Left forelimb (tissue), 1 donor: ENCODE data around the gene PABPN1.
A peak's percentile ranks its signal among the peaks of the same experiment; 100 is the strongest.
"Not testable (repeated sequence)": the region's sequence is repeated elsewhere in the genome, so short reads cannot be mapped to it uniquely, and the experiment has no call there.

ENCODE experiments used
- DNase-seq: peaks from one replicate; pipeline ENCODE4 v3.0.0-alpha.2; 2018; ENCODE audit warnings: low spot score

The PABPN1 gene

DNA sequence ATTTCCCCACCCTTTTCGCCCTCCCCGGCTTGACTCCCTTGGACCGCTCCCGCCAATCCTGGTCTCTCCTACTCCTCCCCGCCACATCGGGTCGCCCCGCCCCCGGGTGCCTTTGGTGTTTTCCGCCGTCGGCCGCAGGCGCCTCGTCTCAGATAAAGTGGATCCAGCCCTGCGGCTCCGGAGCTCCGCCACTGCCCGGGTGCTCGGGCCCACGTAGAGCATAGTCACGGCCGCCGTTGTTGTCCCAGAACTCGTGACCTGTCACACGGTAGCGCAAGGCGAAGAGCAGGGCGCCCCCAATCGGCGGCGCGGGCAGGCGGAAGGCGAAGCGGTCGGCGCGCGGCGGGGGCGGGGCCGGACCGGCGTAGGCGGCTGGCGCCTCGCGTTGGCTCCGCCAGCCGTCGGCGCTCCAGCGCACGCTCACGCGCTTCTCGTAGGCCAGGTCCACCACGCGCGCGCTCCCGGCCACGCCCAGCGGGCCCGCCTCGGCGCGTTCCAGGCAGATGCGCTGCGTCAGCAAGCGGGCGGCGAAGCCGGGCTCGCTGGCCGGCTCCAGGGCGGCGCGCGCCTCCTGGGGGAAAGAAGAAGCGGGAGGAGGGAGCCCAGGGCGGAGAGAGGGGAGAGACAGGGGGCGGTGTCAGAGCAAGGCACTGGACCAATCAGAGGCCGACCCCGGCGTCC is 19.8 kb upstream of the PABPN1 start:
- DNase-seq = peak; percentile 99

DNA sequence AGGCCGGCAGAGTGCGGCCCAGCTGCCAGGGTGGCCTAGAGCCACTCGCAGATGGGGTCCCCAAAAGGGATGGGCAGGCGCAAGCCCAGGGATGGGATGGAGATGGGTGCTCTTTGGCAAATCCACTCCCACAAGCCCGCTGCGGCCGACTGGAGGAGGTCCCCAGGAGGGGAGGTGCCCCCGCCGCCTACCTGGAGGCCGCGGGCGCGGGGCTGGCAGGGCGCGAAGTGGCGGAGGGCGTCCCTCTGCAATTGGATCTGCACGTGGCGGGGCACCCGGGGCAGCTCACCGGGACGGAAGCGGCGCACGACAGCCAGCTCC is 19.3 kb upstream of the PABPN1 start:
- DNase-seq = no peak

GRCh38 chr14:23302290-23303225 is 18.7 kb upstream of the PABPN1 start, which contains the start of gene PPP1R3E:
Gene PPP1R3E, minus strand, starts transcription at chr14:23302859. Its CDS starts 283 bp downstream, at chr14:23302576.
- peak; percentile 83 for DNase-seq

GRCh38 chr14:23306412-23307145 is 14.7 kb upstream of the PABPN1 start, which contains the start of gene BCL2L2:
Gene BCL2L2, plus strand, starts transcription at chr14:23306833. Its CDS starts 935 bp downstream, at chr14:23307768.
- DNase-seq = peak; percentile 96

GRCh38 chr14:23307146-23307530 is 14.1 kb upstream of the PABPN1 start:
- DNase-seq = no peak

DNA sequence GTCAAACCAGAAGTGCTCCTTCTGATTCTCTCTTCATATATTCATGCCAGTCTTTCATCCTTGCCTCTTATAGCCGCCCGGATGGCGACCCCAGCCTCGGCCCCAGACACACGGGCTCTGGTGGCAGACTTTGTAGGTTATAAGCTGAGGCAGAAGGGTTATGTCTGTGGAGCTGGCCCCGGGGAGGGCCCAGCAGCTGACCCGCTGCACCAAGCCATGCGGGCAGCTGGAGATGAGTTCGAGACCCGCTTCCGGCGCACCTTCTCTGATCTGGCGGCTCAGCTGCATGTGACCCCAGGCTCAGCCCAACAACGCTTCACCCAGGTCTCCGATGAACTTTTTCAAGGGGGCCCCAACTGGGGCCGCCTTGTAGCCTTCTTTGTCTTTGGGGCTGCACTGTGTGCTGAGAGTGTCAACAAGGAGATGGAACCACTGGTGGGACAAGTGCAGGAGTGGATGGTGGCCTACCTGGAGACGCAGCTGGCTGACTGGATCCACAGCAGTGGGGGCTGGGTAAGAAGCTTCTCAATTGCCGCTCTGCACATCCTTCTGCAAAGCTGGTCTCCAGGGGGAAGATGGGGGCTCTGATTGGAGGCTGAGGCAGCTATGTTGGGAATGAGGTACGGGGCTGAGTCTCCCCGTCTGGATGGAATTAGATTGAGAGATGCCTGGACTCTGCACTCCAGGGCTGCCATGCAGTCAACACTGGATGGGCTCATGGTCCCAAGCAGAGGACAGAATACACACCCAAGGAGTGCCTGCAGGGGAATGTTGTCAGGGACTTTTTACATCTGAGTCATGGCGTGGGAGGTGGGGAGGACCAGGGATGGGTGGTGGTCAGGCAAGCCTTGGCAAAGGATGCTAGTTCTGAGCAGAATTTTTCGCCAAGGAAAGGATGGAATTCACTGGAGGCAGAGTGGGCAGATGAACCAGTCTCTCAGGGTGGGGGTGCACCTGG is 13.3 kb upstream of the PABPN1 start:
- no peak for DNase-seq

DNA sequence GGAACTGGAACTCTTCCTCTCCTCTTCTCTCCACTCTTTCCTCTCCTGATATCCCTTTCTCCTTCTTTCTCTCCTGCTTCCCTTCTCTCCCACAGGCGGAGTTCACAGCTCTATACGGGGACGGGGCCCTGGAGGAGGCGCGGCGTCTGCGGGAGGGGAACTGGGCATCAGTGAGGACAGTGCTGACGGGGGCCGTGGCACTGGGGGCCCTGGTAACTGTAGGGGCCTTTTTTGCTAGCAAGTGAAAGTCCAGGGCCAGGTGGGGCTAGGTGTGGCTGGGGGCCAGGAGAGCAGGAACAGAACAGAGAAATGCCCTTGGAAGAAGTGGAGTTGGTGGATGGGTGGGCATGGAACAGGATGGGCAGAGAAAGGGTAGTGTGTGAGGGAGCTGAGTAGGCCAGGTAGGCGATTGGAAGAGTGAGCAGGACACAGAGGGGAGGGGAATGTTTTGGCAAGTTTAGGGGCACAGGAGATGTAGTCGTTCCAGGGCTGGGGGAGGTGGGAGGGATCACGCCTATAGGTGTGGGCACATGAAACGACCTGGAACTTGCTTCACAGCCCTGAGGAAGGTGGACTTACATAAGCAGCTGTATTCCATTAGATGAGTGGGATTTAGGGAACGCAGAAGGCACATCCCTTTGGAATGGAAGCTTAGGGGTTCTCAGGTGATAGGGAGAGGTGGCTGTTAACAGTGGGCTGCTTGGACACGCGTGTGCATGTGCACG is 12.4 kb upstream of the PABPN1 start:
- DNase-seq = peak; percentile 49

- peak; percentile 44 for DNase-seq
Measured at GRCh38 chr14:23310546-23310945, 10.7 kb upstream of the PABPN1 start.

GRCh38 chr14:23316300-23316699 is 5.0 kb upstream of the PABPN1 start:
- DNase-seq = no peak

DNA sequence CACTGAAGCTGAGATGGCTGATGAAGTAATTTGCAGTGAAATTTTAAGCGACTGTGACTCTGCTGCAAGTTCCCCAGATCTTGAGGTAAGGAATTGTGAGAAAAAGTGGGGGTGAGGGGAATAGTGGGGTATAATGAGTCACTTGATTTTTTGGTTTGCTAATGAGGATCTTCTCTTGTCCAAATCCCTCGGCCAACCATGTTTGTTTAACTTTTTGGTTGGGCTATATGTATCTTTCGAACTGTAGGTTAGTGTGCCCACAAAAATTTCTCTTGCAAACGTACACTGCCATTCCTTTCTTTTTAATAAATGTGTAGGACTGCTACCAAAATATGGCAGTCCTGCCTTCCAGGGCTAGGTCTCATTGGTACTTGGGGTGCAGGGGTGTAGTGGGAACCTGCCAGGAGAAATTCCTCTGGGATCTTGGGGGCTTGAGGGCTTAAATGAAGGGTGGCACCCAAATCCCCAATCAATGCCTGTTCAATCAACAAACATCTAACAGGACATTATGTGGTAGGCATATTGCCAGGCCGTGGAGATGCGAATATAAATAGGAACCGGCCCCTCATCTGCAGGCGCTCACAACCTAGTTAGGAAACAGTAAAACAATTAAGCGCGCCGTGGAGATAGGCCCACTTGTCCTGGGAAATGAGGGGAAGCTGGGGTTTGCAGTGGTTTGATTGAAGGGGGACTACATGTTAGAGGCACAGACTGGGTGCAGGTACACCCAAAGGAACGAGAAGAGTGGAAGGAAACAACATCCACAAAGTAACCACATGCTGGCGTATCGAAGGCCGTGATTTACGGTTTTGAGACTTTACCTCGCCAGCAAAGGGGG is 1.3 kb upstream of the PABPN1 start:
- no peak for DNase-seq

DNA sequence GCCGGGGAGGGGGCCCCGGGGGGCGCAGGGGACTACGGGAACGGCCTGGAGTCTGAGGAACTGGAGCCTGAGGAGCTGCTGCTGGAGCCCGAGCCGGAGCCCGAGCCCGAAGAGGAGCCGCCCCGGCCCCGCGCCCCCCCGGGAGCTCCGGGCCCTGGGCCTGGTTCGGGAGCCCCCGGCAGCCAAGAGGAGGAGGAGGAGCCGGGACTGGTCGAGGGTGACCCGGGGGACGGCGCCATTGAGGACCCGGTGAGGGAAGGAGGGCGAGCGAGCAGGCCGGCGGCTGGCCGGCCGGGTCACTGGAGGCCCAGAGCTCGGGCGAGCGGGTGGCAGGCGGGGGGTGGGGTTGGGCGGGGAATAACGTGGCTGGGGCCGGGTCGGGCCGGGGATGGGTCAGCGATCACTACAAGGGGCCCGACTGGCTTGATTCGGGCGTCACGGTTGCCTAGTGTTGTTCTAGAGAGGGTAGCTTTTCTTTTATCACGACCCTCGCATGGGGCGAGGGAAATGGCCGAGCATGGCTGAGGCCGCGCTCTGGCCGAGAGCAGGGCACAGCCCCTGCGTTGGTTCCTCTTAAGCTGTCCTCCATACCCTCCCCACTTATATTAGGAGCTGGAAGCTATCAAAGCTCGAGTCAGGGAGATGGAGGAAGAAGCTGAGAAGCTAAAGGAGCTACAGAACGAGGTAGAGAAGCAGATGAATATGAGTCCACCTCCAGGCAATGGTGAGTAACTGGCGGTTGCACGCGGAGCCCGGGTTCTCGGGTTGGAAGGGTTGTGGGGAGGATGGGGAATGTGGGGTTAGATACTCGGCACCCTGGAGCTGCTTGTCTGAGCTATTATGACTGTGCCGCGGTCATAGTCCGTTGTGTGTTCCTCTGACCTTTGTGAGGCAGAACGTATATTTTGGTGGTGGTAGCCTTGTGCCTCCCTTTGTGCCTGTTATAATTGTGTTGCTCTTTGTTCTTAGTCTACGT is 603 bp downstream of the PABPN1 start:
- peak; percentile 80 for DNase-seq

- no peak for DNase-seq
Measured at GRCh38 chr14:23322568-23323517, 1.6 kb downstream of the PABPN1 start.

- DNase-seq = no peak
Measured at GRCh38 chr14:23323838-23324454, 2.7 kb downstream of the PABPN1 start.

DNA sequence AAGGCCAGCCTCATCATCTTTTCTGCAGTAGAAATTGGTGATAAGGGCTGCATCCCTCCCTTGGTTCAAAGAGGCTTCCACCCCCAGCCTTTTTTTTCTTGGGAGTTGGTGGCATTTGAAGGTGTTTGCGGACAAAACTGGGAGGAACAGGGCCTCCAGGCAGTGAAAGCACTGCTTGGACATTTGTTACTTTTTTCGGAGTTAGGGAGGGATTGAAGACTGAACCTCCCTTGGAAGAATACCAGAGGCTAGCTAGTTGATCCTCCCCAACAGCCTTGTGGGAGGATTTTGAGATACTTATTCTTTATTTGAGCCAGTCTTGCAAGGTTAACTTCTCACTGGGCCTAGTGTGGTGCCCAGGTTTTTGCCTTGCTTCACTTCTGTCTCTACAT is 3.2 kb downstream of the PABPN1 start:
- DNase-seq = no peak

- no peak for DNase-seq
Measured at GRCh38 chr14:23324993-23325392, 3.7 kb downstream of the PABPN1 start.

DNA sequence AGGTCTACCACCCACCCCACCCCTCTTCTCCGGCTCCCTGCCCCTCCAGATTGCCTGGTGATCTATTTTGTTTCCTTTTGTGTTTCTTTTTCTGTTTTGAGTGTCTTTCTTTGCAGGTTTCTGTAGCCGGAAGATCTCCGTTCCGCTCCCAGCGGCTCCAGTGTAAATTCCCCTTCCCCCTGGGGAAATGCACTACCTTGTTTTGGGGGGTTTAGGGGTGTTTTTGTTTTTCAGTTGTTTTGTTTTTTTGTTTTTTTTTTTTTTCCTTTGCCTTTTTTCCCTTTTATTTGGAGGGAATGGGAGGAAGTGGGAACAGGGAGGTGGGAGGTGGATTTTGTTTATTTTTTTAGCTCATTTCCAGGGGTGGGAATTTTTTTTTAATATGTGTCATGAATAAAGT is 4.5 kb downstream of the PABPN1 start:
- DNase-seq = not testable (repeated sequence)
